ENCODE data around the gene BORCS5.

Gene BORCS5

DNA sequence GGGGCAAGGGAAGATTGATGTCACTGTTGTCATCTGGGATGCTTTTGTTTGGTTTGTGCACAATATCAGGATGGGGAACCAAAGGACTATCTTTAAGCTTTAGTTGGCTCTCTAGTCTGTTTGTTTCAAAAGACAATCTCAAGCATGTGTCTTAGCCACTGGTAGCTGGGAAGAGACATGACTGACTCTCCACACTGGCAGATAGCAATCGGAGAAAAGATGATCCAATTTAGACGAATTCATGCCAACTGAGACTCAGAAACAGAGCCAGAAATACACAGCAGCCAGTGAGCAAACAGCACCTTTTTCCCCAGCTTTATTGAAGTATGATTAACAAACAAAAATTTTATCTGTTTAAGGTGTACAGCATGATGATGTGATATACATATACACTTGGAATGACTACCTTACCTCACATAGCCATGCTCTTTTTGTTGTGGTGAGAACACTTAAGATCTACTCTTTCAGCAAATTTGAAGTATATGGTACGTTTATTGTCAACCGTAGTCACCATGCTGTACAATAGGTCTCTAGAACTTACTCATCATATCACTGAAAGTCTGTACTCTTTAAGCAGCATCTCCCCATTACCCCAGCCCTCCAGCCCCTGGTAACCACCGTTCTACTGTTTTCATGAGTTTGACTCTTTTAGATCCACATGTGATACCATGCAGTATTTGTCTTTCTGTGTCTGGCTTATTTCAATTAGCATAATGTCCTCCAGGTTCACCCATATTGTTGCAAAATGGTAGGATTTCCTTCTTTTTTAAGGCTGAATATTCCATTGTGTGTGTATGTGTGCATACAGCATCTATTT is 155.2 kb downstream of the BORCS5 start:
- ChIA-PET CTCF (no interaction called here), POLR2A (no interaction called here)
- H3K4me3 ChIP-seq (ENCODE audit: low read depth, low read length): no peak overlapping the region
- no peak for TF ChIP-seq CTCF (IDR thresholded peaks at IDR 0.05; ENCODE audit: insufficient read depth, low read length, missing control alignments)
- no peak for DNase-seq (ENCODE audit: low read depth, low spot score)

DNA sequence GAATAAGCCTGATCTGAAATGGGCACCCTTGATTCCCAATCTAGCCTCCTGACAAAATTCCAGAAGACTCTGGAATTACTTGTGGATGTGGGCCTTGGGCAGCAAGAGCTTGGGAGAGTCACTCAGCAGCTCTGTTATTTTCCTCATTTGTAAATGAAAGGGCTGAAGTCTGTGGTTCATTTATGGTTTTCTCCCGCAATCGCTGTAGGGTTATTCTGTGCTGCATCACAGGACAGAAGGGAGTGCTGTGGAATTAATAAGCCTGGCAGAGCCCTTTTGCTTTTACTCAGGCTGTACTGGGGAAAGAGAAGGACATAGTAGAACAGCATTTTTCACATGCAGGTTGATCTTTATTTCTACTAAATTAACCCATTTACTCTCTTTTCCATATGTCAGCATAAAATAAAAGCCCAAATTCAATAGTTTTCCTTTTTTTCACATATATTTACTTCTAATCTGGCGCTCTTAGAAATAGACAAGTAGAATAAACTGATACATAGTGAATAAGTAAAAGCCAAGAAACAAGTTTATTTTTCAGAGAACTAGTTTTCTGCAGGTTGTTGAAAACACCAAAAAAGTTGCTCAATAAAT is 156.6 kb downstream of the BORCS5 start:
- no peak overlapping the region for H3K4me3 ChIP-seq (ENCODE audit: low read depth, low read length)
- ChIA-PET POLR2A (no interaction called here), CTCF (no interaction called here)
- TF ChIP-seq CTCF (IDR thresholded peaks at IDR 0.05; ENCODE audit: insufficient read depth, low read length, missing control alignments): no peak
- DNase-seq (ENCODE audit: low read depth, low spot score): no peak

- DNase-seq (ENCODE audit: low read depth, low spot score): no peak
- POLR2A ChIA-PET: no interaction called here
- CTCF ChIA-PET: interaction anchor here (1.0 to 1.5 kb wide), 2 partner anchors 16 to 142 kb away, joined by 3 to 5 read pairs; no protein-coding TSS in a partner anchor
- no peak overlapping the region for H3K4me3 ChIP-seq (ENCODE audit: low read depth, low read length)
- no peak for TF ChIP-seq CTCF (IDR thresholded peaks at IDR 0.05; ENCODE audit: insufficient read depth, low read length, missing control alignments)
Measured at GRCh38 chr12:12518464-12518845, 161.6 kb downstream of the BORCS5 start.

- H3K4me3 ChIP-seq (ENCODE audit: low read depth, low read length): no peak overlapping the region
- no peak for TF ChIP-seq CTCF (IDR thresholded peaks at IDR 0.05; ENCODE audit: insufficient read depth, low read length, missing control alignments)
- POLR2A ChIA-PET: no interaction called here
- no peak for DNase-seq (ENCODE audit: low read depth, low spot score)
- CTCF ChIA-PET: interaction anchor here (1.0 to 1.5 kb wide), 2 partner anchors 15 to 142 kb away, joined by 3 to 5 read pairs; no protein-coding TSS in a partner anchor
Measured at GRCh38 chr12:12518919-12519318, 162.0 kb downstream of the BORCS5 start.
